ENCODE results near the gene KCNC1.

The KCNC1 gene

DNA sequence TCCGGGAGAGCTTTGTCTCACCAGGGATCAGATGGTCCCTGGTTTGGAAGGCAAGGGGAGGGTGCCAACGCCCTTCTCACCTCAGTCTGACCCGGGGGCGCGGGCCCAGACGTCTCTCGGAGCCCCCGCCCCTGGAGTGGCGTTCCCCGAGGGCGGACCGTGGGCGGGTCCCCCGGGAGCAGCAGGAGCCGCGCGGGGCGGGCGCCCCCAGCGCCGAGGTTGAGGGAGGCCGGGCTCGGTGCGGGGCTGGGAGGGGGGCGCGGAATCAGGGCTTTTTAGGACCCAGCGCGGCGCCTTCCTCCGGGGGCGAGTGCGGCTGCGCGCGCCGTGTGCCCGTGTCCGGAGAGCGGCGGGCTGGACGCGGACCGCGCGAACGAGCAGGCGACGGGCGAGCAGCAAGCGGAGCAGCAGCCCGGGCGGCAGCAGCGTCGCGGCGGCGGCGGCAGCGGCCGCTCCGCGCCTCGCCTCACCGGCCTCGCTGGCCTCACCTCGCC lies at the start of gene KCNC1:
KCNC1 (plus strand) TSS at position 364 of the 494 bp plus-strand sequence. CDS start 1,222 bp downstream, outside the sequence.
- DNase-seq (ENCODE audit: low read depth in 2 of 2), result no peak

DNA sequence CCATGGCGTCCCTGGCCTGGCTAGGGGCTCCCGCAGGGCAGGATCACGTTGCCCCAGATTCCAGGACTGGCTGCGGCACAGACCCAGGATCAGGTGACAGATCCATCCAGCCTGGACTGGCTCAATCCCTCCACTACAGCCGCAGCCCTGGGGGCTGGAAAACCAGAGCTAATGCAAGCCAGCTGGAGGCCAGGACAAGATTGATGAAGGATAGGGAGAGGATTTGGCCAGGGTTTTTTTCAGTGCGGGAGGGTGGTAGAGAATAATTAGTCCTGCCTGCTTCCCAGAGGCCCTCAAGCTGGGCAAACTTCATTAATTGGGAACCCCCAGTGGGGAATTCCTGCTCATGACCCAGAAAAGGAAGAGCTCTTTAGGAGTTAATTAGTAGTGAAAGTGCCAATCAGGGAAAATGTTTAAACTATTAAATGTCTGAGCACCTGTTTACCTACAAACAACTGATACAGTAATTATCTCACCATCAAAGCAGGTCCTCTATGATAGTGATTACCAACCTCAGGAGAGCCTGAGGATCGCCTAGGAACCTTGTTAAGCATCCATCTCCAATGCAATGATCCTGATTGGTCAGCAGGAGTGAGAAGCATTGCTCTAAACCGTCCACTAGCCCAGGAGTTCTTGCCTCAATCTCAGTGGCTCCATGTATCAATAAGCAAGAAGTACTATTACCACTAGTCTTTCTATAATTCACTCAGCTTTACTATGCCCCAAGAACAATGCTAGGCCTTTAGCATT lies 48.2 kb upstream of the KCNC1 start:
- no peak for DNase-seq (ENCODE audit: low read depth in 2 of 2)

DNA sequence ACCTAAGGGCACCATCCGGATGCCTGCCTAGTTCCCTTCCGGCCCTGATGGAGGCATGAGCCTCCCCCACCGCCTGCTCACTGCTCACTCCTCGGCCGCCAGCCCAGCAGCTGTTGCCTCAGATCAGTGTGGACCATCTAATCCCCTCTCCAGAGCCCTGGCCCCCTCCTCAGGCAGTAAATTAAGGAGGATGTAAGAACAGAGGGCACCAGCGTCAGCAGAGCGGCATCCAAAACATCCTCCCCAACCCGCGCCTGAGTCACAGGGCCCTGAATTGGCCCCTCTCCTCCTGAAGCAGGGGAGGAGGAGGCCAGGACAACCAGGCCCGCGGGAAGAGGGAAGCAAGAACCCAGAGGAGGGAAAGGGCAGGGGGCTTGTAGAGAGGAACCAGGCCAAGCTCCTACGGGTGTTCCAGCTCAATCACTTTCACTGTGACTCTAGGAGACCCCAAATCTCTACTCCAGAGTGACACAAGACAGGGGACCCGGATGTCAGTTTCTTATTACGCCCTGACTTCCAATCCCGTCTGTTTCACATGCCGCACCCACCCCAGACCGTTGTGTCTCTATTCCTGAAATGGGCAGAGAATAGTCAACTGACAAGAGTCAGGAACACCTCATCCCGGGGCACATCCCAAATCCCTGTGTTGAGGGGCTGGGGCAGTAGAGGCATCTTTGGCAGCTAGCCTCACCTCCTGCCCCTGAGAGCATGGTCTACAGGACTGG lies 46.5 kb upstream of the KCNC1 start:
- no peak for DNase-seq (ENCODE audit: low read depth in 2 of 2)

DNA sequence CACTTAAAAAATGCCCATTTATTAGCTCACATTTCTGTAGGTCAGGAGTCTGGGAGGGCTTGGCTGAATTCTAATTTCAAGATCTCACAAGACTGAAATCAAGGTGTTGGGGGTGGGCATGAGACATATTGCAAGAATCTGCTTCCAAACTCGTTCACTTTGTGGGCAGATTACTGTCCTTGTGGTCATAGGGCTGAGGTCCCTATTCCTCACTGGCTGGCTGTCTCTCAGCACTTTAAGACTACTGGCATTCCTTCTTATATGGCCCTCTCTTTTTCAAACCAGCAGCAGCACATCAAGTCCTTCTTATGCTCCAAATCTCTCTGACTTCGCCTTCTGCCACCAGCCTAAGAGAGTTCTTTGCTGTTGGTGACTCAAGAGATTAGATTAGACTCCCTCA lies 43.0 kb upstream of the KCNC1 start:
- no peak for DNase-seq (ENCODE audit: low read depth in 2 of 2)

GRCh38 chr11:17691976-17692375 lies 42.6 kb upstream of the KCNC1 start:
- DNase-seq (ENCODE audit: low read depth in 2 of 2), result no peak

DNA sequence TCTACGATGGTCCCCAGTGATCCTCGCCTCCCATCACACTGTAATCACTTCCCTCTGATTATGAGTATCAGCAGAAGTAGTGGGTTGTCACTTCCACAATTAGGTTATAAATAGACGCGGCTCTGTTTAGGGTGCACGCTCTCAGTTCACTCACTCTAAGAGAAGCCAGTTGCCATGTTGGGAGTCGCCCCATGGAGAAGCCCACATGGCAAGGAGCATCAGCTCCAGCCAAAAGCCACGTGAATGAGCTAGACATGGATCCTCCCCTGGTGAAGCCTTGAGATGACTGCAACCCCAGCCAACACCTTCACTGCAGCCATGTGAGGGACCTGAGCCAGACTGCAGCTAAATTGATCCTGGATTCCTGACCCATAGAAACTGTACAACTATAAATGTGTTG lies 41.6 kb upstream of the KCNC1 start:
- no peak for DNase-seq (ENCODE audit: low read depth in 2 of 2)

- no peak for DNase-seq (ENCODE audit: low read depth in 2 of 2)
These were observed 41.0 kb upstream of the KCNC1 start for GRCh38 chr11:17693531-17693930.

DNA sequence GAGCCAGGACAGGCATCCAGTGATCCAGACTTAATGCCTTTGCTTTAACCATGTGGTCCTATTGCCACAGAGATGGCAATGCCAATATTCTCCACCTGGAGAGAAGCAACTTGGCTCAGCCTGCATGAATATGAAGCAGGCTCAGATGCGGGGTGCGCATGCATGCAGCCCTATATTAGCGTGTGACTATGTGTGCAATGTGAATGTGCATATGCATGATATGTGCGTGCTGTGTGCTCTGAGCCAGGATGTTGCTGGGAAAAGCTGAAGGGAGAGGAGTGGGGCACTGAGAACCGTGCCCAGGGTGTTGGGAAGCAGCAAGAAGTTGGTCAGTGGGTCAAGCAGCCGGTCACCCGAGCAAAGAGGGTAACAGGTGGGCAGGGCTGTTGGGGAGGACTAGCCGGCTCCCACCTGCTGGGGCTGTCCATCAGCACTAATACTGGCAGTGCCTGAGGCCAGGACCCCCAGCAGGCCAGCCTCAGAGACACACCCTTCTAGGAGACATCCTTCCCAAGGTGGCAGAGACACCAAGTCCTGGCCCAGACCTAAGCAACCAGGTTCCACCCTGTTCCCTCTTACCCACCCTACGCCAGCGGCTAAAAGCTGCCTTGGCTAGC lies 40.0 kb upstream of the KCNC1 start:
- DNase-seq (ENCODE audit: low read depth in 2 of 2), result no peak

DNA sequence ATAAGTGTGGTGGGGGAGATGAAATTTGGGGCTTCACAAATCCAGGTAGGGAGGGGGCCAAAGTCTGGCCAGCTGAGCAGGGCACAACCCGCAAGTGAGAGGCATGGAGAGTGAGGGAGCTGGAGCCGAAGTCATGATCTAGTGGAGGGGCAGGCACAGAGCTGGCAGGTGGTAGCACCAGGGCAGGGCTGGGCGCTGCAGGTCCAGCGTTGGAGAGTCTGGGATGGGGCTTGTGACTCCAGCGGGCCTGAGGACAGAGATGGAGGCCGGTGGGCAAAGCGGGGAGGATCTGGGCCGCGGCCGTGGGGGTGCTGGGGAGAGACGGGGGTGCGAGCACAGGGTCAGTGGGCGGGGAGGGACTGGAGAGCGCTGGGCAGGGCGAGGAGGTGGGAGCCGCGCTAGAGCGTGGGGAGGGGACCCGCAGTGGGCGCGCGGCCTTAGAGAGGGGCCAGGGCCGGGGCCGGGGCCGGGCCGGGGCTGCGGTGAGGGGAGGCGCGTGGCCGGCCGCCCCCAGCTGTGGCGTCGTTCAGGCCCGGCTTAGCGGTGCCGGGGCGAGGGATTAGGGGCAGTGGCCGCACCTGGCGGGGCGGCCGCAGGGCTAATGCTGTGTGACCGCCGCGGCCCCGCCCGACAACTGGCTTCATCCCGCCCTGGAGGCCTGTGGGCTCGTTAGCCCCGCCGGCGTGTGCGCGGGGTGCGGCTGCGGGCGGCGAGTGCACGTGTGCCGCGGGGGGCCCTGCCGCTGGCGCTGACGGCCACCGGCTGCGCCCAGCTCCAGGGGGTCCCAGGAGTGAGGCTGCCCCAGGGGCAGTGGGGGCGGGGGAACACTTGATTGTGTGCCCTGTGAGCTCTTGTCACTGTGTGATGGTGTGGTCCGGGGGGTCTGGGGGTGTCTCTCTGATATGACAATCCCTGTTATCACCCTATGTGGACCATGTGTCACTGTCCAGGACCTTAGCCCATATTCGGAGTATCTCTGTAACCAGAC lies 38.8 kb upstream of the KCNC1 start:
- DNase-seq (ENCODE audit: low read depth in 2 of 2), result no peak

DNA sequence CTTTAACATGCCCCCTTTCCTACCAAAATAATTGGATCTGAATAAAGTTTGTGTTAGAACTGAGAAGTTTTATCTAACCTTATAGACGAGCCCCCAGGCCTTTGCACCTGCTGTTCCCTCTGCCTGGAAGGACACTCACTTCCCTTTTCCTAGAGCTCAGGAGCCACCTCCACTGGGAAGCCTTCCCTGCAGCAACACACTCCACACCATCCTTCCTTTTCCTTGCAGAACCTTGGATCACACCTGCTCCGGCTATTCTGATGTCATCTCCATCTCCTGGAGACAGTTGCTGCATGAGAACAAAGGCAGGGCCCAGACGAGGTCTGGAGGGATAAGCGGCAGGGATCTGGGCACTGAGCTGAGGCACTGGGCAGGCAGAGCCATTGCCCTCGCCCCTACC lies 37.8 kb upstream of the KCNC1 start:
- no peak for DNase-seq (ENCODE audit: low read depth in 2 of 2)

DNA sequence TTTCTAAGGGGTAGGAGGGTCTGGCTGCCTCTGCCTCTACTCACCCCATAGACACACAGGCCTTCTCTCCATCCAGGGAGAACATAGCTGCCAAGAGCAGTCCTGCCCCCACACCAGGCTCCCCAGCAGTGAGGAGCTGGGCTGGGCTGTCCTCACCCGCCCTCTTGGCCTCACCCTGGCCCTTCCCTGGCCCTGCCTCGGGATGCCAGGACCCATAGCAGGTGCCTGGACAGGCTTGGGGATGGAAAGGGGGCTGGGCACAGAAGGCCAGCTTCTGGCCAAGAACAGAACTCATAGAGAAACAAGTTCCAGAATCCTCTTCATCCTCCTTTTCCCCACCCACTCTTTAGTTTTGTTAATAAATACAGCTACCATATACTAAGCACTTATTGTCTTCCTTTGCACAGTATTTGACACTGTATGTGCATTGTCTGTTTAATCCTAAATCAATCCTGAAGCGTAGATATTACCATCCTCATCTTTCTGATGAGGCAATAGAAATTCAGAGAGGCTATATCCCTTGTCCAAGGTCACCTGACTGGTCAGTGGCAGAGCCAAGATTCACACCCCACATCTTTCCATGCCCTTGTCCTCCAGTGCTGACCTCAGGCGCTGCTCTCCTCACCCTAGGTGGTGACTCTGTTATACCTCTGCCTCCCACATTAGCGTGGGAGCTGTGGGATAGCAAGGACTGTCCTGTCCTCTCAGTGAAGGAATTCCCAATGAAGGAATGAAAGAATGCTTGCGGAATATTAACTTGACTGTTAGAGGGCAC lies 37.2 kb upstream of the KCNC1 start:
- no peak for DNase-seq (ENCODE audit: low read depth in 2 of 2)

DNA sequence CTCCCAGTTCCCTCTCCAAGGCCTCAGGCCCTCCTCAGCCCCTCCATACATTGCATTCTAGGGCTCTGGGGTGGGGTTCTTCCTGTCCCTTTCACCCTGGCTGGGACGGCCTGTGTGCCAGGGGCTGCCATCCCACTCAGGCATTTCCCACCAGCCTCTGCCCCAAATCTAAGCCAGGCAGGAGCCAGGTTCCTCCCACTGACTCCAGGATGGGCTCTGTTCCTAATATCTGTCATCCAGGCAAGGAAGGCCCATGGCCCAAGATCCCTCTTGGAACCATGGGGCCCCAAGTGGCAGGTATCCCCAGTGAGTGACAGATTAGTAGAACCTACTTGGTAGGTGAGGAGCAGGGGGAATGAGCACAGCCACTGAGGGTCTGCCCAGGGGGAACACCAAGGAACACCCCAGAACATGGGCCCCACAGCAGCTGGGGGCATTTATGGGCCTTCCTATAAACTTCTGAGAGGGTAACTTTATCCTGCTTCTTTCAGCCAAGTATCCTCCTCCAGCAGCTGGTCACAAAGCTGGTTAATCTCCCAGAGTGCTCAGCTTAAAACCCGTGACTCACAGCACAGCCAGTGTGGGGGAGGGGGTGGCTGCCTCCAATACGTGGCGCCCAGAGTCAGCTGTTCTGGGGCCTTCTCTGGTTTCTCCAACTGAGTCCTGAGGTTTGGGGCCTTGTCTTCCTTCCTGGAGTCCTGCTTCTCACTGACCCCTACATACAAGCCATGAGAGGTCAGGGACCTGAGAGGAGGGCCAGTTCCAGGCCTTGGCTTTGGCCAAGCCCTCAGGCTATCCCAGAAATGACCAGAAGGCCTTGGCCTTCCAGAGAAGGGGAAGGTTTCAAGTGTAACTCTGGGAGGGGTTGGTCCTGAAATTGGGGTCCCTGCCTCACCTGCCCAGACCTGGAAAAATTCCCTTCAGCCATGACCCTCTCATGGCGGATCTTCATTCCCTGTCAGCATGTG lies 35.1 kb upstream of the KCNC1 start:
- DNase-seq (ENCODE audit: low read depth in 2 of 2), result no peak

- DNase-seq (ENCODE audit: low read depth in 2 of 2), result no peak
These were observed 33.6 kb upstream of the KCNC1 start for GRCh38 chr11:17700991-17701390.

DNA sequence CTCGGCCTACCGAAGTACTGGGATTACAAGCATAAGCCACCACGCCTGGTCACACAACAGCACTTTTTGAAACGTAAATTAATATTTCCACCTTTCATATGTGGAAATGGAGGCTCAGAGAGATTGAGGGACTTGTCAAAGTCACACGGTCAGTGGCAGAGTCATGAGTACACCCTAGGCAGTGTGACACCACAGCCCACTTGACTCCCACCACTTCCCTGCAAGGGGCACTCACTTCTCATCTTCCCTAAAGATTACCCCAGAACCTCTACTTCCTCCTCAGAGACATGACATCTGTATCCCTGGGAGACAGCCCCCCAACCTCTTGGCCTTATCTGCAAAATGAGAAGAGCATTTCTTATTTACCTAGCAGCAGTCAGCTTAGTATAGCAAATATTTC lies 31.7 kb upstream of the KCNC1 start:
- DNase-seq (ENCODE audit: low read depth in 2 of 2), result no peak

DNA sequence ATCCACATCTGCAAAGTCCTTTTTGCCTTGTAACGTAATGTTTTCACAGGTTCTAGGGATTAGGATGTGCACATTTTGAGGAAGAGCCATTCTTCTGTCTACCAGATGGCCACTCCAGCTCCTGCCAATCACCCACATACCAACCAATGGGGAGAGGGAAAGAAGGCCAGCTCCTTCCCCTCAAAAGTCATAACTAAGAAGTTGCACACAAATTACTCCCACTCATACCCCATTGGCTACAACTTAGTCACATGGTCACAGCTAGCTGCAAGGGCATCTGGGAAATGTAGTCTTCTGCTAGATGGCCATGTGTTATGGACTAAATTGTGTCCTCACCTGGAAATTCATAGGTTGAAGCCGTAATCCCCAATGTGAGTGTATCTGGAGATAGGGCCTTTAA lies 30.6 kb upstream of the KCNC1 start:
- DNase-seq (ENCODE audit: low read depth in 2 of 2), result no peak

DNA sequence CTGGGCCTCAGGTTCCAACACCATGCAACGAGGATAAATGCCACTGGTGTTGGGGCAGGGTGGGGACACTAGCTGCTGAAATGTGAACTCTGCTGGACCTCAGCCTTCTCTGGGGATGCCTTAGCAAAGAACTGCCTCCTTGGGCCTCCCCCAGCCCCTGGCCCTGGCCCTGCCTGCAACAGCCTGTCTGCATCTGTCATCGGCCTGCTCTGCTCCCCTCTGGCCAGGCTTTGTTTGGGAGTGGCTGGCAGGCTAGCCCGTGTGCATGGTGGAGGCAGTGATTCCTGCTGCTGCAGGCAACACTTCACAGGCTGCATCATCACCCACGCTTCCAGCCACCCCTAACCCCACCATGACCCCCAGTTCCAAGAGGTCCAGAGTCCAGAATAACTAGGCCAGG lies 26.8 kb upstream of the KCNC1 start:
- no peak for DNase-seq (ENCODE audit: low read depth in 2 of 2)

DNA sequence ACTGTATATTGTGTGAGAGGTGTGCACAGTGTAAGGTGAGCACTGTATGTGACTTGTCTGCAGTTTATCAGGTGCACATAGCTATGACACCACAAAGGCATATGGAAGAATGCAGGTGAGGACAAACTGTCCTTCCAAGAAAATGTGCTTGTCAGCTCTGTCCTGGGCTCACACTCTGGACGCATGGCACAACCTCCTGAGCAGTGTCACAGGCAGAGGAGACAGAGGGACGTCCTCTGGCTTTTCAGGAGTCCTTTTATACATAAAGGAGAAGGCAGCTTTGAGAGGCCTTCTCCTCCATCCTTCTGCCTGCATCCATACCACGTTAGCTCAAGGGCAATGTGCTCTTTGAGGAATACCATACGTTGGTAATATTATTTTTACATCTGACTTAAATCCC lies 22.7 kb upstream of the KCNC1 start:
- no peak for DNase-seq (ENCODE audit: low read depth in 2 of 2)

DNA sequence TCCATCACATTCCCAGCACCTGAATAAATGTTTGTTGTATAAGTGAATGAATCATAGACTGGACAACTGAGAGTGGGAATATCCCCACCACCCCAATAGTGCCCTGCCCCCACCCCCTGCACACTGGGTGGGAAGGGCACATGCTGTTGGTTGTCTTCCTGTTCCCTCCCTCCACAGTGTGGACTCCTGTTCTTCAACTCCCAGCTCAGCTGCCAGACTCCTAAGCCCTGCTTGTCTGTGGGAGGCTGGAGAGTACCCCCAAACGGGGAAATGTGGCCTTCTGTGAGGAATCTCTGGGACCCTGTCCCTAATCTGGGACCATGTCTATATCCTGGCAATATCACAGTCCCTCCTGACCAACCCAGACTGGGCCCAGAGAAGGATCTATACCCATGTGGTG lies 20.7 kb upstream of the KCNC1 start:
- DNase-seq (ENCODE audit: low read depth in 2 of 2), result no peak

- no peak for DNase-seq (ENCODE audit: low read depth in 2 of 2)
These were observed 20.2 kb upstream of the KCNC1 start for GRCh38 chr11:17714356-17714854.
